SIG-M5 treated with dmso at 0.1 percent for 504 hours (cell line): ENCODE measurements around the gene COX8A.
A peak's percentile ranks its signal among the peaks of the same experiment; 100 is the strongest.
"Not testable (repeated sequence)": the region's sequence is repeated elsewhere in the genome, so short reads cannot be mapped to it uniquely, and the experiment has no call there.

Source experiments
- DNase-seq: peaks from one replicate; lab custom pipeline; 2025; ENCODE audit not compliant: unreplicated experiment; lab: John Stamatoyannopoulos, UW

Gene COX8A

GRCh38 chr11:63974259-63975143 lies at the start of gene COX8A:
Gene COX8A, plus strand, starts transcription at chr11:63974620. Its CDS starts 61 bp downstream, at chr11:63974681.
- peak; percentile 100 for DNase-seq

- no peak for DNase-seq
Measured at GRCh38 chr11:63929616-63930015, 44.8 kb upstream of the COX8A start.

GRCh38 chr11:63931045-63931444 lies 43.4 kb upstream of the COX8A start:
- no peak for DNase-seq

GRCh38 chr11:63931876-63932275 lies 42.5 kb upstream of the COX8A start:
- no peak for DNase-seq

GRCh38 chr11:63933459-63933858 lies 41.0 kb upstream of the COX8A start:
- DNase-seq, result no peak

- no peak for DNase-seq
Measured at GRCh38 chr11:63937713-63938478, 36.5 kb upstream of the COX8A start.

- peak; percentile 90 for DNase-seq
Measured at GRCh38 chr11:63938479-63939396, 35.7 kb upstream of the COX8A start, which contains the start of gene NAA40. Gene NAA40, plus strand, starts transcription at chr11:63939002. Its CDS starts 95 bp downstream, at chr11:63939097.

- DNase-seq, result peak; percentile 11
Measured at GRCh38 chr11:63939397-63939891, 35.0 kb upstream of the COX8A start.

GRCh38 chr11:63940786-63941185 lies 33.6 kb upstream of the COX8A start:
- DNase-seq, result peak; percentile 78

- DNase-seq, result no peak
Measured at GRCh38 chr11:63941901-63942300, 32.5 kb upstream of the COX8A start.

GRCh38 chr11:63942803-63943202 lies 31.6 kb upstream of the COX8A start:
- no peak for DNase-seq

GRCh38 chr11:63944987-63945386 lies 29.4 kb upstream of the COX8A start:
- no peak for DNase-seq

- peak; percentile 61 for DNase-seq
Measured at GRCh38 chr11:63945477-63946163, 28.8 kb upstream of the COX8A start.

- no peak for DNase-seq
Measured at GRCh38 chr11:63951779-63952536, 22.5 kb upstream of the COX8A start.

GRCh38 chr11:63952570-63952969 lies 21.9 kb upstream of the COX8A start:
- no peak for DNase-seq

GRCh38 chr11:63958008-63958407 lies 16.4 kb upstream of the COX8A start:
- no peak for DNase-seq

- peak; percentile 40 for DNase-seq
Measured at GRCh38 chr11:63961608-63962412, 12.6 kb upstream of the COX8A start.

- DNase-seq, result not testable (repeated sequence)
Measured at GRCh38 chr11:63963895-63964294, 10.5 kb upstream of the COX8A start.

GRCh38 chr11:63966444-63966843 lies 8.0 kb upstream of the COX8A start:
- DNase-seq, result no peak
